CD4-positive, alpha-beta T cell treated with Interleukin-6 for 4 hours (primary cell): ENCODE data around the gene MEGF11.
"Not testable (repeated sequence)": the region's sequence is repeated elsewhere in the genome, so short reads cannot be mapped to it uniquely, and the experiment has no call there.

Source experiments
- DNase-seq: peaks from one replicate; pipeline ENCODE4 v3.0.0-alpha.2; 2020; ENCODE audit warnings: mixed read lengths

The MEGF11 gene

DNA sequence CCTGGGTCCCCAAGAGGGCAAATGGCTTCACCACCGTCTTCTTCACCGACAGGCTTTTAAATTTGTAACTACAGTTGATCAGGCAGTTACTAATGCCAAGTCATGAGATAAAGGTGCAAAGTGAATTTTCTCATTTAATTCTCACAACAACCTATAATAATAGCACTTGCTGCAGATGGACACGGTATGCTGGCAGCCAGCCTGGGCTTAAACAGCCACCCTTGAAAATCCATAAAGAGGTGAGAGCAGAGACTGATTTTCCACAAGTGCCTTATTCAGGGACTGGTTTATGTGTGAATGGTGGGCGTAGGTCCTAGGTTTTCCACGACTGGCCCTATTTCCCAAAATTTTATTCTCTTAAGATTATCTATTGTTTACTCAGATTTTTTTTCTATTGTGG, 266.4 kb downstream of the MEGF11 start:
- no peak for DNase-seq

DNA sequence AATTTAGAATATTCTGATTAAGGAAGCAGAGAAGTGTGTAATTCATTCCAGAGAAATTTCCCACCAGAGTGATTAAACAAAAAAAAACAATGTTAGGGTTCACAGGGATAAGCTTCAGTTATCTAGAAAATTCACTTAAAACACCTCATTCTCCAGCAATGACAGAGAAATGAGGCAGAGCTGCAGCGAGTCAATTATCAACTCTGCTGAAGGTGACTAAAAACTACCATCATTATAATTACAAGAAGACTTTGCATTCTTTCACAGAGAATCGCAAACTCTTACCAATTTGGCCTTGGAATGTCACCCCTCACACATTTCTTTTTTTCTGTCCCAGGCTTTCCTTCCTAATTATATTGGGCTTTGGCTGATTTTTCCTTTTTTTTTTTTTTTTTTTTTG, 267.1 kb downstream of the MEGF11 start:
- no peak for DNase-seq

DNA sequence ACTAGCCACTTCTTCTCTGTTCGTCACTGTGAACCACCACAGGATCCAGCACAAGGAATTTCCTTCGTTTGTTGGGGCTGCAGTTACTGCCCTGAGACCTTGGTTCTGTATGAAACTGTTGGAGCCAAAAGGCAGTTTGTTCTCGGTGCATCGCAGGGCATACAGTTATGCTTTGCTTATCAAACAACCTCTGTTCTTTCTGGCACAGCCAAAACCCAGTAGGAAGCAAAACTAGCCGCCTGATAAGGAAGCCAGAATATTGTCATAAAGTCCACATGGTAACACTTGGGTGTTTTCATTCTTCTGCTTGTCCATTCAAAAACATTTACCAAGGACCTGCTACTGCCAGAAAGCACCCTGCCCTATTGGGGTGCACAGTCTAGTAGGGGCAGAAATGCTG, 268.2 kb downstream of the MEGF11 start:
- DNase-seq: no peak

DNA sequence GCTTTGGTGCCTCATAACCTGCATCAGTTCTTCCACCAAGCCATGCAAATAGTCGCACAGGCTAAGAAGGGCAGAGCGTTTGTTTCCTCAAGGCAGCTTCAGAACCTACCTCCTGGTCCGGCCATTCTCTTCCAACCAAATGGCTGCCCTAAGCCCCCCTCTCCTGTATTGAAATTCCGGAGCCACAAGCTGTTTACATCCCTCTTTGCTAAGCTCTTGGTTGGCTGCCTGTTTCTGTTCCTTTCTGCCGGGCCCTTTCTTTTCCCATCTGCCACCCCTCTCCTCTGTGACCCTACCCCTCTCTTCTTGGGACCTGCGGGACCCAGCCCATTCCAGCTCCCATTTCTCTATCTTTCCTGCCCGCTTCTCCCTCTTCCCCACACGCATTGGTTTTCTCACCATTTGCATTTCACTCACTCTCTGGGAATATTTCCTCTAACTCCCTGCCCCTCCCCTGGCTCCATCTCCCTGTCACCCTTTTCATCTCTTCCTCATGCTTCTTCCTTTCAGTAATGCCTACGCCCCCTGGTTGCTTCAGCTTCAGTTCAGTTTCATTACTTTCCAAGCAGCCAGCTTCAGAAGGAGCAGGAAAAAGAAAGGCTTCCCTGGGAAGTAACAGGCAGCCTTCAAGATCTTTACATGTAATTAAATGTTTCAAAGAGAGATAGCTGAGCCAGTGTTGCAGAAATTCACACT, 270.8 kb downstream of the MEGF11 start:
- no peak for DNase-seq

DNA sequence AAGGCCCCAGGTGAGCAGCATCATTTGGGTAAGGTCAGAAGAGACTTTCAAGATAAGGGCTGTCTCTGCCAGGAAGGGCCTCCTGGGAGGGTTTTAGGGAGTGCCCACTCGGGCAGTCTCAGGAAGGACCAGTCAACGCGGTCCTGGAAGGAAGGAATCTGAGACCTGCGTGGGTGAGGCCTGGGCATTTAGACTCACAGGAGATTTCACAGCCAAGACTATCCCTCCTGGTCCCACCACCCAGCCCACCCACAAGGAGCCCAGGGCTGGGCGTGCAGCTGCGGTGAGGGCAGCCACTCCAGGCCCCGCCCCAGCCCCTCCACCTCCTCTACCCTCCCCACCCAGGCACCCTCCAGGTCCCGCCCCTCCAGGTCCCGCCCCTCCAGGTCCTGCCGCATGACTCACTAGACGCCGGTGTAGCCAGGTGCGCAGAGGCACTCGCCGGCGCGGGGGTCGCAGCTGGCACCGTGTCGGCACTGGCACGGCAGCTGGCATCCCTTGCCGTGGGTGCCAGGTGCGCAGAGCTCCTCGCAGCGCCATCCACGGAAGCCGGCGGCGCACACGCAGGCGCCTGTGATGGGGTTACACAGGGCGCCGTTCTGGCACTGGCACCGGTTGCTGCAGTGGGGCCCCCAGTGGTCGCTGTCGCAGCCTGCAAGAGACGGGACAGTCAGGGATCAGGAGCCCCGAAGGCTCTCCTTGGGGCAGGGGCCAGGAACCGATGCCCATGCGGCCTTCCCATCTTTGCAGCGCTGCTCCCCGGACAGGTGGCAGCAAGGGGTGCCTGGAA, 271.5 kb downstream of the MEGF11 start:
- peak; percentile 84 for DNase-seq

DNA sequence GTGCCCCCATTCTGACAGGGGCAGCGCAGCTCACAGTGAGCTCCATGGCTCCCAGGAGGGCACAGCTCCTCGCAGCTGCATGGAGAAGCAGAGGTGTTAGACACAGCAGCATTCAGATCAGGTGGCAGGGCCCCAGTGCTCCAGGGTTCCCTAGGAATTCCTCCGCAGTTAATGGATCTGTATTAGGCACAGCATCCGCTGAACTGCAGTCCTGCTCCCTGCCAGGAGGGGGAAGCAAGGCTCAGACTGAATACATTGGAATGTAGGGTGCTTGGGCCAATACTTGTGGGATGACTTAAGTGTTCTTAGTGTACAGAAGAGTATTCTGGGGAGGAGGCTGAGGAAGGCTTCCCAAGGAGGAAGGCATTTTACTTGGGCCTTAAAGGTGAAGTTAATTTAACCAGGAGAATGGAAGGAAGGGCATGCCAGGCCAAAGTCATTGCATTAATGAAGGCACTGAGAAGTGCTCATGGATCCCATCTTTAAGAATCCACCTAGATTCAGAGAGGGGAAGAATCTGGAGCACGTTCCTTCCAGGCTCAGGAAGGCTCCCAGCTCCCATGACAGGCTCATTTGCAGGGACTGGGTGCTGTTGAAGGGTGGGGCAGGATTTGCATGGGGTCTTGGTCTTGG, 272.6 kb downstream of the MEGF11 start:
- peak; percentile 14 for DNase-seq

DNA sequence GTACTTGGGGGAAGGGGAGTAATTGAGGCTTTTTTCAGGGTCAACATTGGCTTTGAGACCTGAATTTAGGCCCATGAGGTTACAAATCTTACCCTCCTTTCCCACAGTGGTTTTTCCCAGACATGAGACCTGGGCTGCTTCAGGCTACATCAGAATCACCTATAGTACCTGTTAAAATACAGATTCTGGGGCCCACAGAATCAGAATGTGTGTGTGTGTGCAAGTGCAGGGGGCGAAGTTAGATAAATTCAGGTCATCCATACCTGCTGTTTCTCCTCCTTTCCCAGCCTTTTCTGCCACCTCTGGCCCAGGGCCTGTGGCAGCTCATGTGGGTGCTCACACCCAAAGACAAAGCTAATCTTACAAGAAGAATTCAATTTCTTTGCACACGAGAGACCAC, 273.7 kb downstream of the MEGF11 start:
- DNase-seq: no peak

DNA sequence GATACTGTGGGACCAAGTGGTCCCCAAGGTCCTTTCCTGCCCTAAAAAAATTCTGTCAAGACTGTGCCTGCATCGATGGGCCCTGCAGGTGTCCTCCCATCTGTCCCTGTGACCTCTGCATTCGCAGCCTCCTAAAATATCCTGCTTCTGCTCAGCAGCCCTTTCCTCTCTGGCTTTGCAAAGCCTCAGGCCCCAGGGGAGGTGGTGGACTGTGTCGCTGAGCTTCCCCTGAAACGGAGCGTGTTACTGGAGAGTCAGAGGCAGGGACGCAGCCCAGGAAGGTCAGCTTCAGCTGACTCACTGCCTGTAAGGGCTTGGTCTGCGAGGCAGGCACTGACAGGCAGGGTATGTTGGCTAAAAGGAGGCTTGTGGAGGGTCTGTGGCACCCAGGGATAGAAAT, 274.2 kb downstream of the MEGF11 start:
- no peak for DNase-seq

DNA sequence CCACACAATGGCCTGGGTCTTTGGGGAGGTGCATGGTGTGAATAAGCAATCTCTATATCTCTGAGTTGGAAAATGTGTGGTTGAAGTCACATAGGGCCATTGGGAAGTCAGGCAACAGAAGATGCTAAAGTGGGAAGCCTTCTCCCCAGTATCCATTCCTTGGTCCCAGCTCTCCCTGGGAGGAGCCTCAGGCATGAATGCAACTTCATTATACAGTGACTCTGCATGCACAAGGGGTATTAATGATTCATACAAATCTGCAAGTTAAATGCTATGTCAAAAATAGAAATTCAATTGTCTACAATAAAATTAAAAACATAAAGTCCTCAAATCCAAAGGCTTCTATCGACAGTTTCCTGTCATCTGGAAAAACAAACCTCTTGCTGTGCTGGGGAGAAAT, 275.4 kb downstream of the MEGF11 start:
- no peak for DNase-seq

DNA sequence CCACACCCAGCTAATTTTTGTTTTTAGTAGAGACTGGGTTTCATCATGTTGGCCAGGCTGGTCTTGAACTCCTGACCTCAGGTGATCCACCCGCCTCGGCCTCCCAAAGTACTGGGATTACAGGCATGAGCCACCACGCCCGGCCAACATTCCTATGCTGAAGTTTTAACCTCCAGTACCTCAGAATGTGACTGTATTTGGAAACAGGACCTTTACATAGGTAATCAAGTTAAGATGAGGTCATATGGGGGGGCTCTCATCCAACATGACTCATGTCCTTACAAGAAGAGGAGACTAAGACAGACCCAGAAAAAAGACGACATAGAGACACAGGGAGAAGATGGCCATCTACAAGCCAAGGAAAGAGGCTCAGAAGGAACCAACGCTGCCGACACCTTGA, 277.4 kb downstream of the MEGF11 start:
- DNase-seq: not testable (repeated sequence)

DNA sequence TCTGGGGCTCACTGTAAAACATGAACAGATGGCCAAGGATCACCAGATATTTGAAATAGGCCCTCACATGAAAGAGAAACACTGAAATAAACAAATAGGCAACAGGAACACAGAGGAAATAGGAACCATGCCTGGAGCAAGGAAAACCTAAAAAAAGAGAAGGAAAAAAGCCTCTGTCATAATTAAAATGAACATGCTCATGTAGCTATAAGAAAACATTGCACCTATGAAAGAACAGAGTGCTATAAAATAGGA, 281.9 kb downstream of the MEGF11 start:
- DNase-seq: no peak

DNA sequence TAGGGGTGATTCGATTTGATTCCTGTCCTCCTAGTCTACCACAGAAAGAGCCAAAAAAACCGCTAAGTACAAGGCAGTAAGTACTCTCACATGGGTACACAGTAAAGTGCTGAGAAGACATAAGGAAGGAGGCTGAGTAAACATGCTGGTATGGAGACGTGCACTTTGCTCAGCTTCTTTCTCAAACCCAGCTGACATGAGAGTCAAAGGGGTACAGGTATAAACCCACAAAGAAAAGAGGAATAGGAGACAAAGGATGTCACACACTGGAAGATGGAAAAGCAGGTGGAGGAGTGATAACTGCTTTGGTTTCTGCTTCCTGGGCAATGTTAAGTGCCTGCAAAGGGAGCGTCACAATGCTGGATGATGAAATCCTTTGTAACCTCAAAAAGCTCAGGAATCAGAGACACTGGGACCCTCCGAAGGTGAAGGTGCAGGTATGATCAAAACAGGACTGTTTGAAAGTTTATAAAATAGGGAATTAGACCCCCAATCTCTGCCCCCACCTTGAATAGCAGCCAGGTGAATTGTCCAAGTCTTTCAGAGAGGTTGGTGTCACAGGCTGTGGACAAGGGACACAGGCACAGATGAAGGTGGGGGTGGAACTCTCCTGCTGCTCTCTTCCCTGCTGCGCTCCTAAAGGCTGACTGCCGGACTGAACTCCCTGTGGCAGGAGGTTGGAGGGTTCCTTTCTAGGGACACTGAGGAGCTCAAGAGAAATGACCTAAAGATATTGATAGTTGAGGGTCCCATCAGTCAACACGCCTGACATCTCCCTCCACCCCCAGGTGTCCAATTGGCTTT, 282.4 kb downstream of the MEGF11 start:
- no peak for DNase-seq

DNA sequence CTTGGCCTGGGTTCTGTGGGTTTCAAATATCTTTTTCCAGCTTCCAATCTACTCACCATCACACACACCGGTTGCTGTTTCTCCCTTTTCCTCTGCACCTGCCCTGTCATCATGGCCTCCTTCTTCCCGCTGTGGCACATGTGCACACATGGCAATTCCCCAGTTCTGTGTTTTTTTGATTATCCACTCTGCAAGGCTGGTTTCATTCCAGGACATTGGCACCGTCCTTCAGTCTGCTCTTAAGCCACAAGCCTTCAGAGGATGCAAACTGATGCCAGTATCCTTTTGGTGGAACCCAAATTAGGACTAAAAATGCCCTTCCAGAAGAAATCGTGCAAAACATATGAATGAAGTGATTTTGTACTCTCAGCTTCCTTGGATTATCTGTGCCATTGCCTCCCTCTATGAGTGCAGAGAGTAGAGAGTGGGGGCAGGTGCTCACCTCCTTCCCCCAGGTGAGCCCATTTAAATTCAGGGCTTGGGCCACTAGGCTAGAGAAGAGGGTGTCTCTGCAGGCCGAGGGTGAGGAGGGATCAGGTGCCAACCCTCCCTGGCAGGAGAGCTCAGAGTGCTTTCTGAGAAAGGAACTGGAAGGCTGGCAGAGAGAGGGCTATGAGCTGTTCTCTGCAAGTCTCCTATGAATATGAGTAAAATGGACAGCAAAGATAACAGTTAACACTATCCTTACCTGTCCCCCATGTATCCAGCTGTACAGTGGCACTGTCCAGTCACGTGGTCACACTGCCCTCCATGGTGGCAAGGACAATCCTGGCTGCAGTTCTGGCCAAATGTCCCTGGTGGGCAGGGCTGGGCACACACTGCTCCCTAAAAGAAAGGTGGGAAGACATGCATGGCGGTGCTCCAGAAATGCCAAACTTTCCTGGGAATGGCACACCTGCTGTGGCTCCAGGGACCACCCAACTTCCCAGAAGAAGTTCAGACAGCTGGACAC, 283.4 kb downstream of the MEGF11 start:
- DNase-seq: no peak

DNA sequence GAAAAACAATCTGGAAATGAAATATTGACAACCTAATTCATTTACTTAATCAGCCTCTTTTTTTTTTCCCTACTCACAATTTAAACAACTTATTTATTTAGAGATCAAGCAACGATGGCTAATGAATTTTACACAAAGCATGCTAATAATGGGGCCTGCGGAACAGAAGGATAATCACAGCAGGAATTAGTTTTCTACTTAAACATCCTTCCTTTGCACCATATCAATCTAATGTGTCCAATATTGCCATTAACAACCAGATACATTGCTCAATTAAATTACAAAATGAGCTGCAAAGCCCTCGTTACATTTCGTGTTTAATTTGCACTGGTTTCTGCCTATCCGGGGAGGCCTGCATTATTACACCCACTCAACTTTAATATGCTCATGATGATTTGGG, 285.0 kb downstream of the MEGF11 start:
- no peak for DNase-seq

DNA sequence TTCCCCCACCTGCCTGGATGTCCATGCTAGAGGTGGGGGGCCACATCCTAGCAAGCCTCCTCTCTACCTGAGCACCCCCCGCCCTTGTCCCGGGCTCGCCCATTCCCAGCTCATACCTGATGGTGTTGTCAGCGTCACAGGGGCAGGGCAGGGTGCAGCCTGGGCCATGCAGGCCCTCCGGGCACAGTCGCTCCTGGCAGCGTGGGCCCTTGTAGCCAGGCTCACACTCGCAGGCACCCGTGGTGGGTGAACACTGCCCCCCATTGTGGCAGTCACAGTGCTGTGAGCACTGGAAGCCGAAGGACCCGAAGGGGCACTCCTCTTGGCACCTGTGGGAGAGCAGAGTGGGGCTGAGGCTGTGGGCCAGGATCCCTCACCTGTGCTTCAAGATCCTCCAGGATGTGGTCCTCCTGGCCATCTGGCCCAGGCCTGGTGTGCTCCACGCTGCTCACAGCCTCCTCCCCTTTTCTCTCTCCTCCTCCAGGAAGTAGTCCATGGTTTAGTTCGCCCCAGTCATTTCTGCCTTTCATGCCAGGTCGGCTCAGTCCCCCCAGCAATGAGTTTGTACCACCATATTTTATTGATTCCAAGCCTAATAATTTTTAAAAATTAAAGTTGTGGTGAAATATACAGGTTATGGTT, 288.6 kb downstream of the MEGF11 start:
- DNase-seq: no peak

DNA sequence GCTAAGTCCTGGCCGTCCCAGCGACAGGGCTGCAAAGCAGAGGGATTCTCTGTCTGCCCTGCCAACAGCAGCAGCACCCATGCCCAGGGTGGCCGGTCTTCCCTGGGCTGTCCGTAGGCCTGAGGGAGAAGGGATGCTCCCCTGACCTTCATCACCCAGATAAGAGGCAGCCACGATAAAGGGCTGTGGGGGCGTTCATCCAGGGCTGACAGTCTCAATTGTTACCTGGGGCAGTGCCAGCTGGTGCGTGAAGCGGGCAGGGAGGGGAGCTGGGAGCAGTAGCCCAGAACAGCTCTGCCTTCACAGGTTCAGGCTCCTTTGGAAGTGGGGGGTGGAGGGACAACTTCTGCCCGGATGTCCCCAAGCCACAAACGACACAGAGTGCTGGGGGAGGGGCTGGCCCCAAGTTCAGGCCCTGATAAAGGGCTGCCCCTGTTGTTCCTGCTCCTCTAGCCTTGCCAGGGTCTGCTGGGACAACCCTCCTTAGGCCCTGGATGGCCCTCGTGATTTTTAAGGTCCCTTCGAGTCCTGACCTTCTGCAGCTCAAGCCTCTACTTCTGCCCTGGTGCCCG, 289.6 kb downstream of the MEGF11 start:
- no peak for DNase-seq

DNA sequence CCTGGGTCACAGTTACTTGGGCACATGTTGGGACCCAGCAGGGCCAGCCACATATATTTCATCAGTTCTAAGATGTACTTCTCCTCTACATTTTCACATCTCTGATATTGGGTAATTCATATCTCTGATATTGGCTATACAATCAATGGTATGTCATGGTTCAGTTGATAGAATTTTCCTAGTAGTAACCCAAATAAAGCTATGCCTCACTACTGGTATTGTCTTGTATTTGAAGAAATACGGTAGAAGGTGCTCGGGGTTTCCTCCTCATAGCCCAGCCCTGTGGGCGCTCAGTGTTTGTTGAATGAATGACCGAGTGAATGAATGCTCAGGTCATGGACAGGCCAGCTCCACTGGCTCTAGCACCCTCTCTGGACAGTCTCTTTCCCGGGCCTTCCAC, 290.2 kb downstream of the MEGF11 start:
- DNase-seq: no peak

DNA sequence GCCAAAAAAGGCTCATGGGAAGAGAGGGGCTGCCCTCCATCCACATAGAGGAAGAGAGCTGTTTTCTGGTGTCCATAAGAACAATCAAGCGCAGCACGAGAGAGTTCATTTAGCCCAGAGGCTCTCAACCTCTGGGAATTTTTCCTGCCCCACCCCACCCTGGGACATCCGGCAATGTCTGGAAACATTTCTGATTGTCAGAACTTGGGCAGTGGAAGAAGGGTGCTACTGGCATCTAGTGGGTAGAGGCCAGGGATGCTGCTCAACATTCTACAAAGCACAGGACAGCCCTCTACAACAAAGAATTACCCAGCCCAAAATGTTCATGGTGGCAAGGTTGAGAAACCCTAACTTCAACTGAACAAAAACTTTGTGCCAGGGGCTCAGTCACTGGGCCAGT, 291.4 kb downstream of the MEGF11 start:
- no peak for DNase-seq

DNA sequence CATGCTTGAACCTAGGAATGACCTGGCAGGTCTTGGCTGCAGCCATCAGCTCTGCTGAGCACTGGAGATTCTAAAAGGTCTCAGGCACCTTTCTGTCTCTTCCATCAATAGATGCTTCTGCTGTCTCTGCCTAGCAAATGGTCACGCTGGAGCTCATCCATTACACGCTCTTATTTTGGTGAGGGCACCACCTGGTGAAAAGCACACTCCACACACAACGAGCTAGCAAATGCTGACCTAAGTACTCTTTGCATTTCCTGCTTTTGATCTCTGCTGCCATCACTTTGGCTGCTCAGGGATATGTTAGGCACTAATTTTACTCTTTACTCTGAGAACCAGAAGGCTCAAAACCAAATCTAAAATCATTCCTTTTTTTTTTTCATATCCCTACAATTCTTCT, 293.0 kb downstream of the MEGF11 start:
- no peak for DNase-seq

DNA sequence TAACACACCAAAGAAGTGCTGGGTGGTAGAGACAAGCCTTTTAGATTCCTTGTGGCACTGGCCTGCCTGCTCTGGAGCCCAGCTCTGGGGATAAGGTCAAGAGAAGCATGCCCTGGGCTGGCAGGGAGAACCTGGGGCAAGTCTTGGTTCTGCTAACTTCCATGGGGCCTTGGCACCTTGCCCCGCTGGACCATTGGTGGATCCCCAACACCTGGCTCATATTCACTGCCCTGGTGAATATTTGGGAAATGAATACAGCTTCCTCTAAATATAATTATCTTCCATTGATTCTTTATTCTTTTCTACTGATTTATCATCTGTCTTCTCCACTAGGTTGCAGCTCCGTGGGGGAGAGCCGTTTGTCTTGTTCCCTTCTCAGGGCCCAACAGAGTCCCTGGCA, 294.7 kb downstream of the MEGF11 start:
- DNase-seq: no peak

DNA sequence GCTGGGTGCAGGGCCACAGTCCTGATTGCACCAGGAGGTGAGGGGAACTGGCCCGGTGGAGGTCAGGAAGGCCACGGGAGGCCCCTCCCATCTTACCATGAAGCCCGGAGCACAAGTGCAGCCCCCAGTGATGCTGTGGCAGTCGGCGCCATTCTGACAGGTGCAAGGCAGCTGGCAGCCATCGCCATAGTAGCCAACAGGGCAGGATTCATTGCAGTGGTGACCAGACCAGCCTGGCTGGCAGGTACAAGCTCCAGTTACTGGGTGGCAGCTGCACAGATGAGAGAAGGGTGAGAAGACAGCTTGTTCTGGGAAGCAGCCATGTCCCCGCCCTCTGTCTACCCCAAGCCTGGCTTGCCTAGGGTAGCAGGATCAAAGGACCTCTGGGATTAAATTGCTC, 296.1 kb downstream of the MEGF11 start:
- no peak for DNase-seq

DNA sequence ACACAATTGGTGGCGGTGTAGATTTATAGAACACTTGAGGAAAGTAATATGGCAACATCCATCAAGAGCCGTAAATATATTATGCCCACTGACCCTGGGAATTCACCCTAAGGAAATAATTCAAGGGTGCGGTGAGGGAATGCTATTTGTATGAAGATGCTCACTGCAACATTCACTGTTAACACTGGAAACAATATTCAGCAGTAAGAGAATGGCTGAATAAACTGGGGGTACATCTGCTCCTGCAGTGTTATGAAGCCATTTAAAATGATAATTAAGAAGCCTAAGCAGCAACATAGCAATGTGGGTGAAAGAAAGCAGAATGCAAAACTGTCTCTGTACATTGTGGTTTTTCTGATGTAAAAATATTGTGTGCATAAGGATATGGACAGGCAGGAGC, 296.7 kb downstream of the MEGF11 start:
- no peak for DNase-seq
